Colonic mucosa (tissue), 4 donors: Measurements from ENCODE around the gene SLC2A9. TPM values are rescaled to one million over a fixed set of nuclear protein-coding genes. Genes with fewer than 3 reads are reported as not detected.

ENCODE experiments used
- DNase-seq: peaks from one replicate; pipeline ENCODE4 v3.0.0-alpha.2; 2020
- H3K27ac ChIP-seq: fragments of 200-600 bp; one replicate; pipeline ENCODE4 v1.8.0; 2021
- H3K27me3 ChIP-seq: fragments of 200-600 bp; one replicate; pipeline ENCODE4 v1.8.0; 2021
- H3K36me3 ChIP-seq: fragments of 200-600 bp; one replicate; pipeline ENCODE4 v1.8.0; 2021
- H3K4me1 ChIP-seq: fragments of 200-600 bp; one replicate; pipeline ENCODE4 v1.8.0; 2021; ENCODE audit warnings: mild to moderate bottlenecking
- H3K4me3 ChIP-seq: fragments of 200-600 bp; one replicate; pipeline ENCODE4 v1.8.0; 2021
- H3K9ac ChIP-seq, 2 donors: one replicate each; pipeline ENCODE4 v1.7.0; 2013; ENCODE audit warnings: control low read depth in 2 of 2, low read depth in 2 of 2, low read length in 2 of 2
- H3K9me3 ChIP-seq: fragments of 200-600 bp; one replicate; pipeline ENCODE4 v1.8.0; 2021
- CTCF ChIP-seq: fragments of 200-600 bp; IDR thresholded peaks from one replicate; pipeline ENCODE4 v1.8.0; 2022; ENCODE audit warnings: antibody characterized with exemption, mild to moderate bottlenecking
- intact Hi-C: fragments of 100-400 bp; cut with DNase I; formaldehyde crosslinking; loops from one replicate; pipeline ENCODE4 v1.14.1; 2022
- total RNA-seq, 2 donors: library from RNA; stranded (reverse); fragmentation: NEBNext Ultra II Directional in 1 of 2; extraction: Animal tissue kit (Norgen Biotek cat#: 25700) in 1 of 2; gene quantifications; one replicate each; pipeline ENCODE4 v1.2.1, GENCODE V29; 2021
- donor health status: healthy.
- donor health status: DM: no; HTN: no; CAD: no.
- donor health status: DM: no; HTN: no; CAD: no.

SLC2A9 gene
- total RNA-seq, 2 donors from 2014 or later, result 4.3 to 6.8 TPM

GRCh38 chr4:9861561-9861960, 159.7 kb downstream of the SLC2A9 start:
- Histone ChIP-seq H3K9ac (no peak overlapping the region), H3K27ac (no peak overlapping the region), H3K4me3 (no peak overlapping the region), H3K36me3 (no peaks in the 10 kb centered on the region), H3K27me3 (no peaks in the 10 kb centered on the region), H3K9me3 (no peaks in the 10 kb centered on the region), H3K4me1 (no peaks in the 10 kb centered on the region)
- intact Hi-C loops, result no loop called here
- TF ChIP-seq CTCF, result no peak
- DNase-seq, result no peak

- intact Hi-C loops, result no loop called here
- H3K4me3 ChIP-seq, result no peak overlapping the region
- H3K27me3 ChIP-seq, result no peaks in the 10 kb centered on the region
- H3K9ac ChIP-seq, result no peak overlapping the region
- H3K36me3 ChIP-seq, result no peaks in the 10 kb centered on the region
- no peak for TF ChIP-seq CTCF
- no peak for DNase-seq
- H3K27ac ChIP-seq, result no peak overlapping the region
- H3K9me3 ChIP-seq, result no peaks in the 10 kb centered on the region
- H3K4me1 ChIP-seq, result no peaks in the 10 kb centered on the region
Measured at GRCh38 chr4:9859810-9860209, 161.5 kb downstream of the SLC2A9 start.

- no peak for DNase-seq
- intact Hi-C loops, result no loop called here
- TF ChIP-seq CTCF, result no peak
- Histone ChIP-seq H3K27ac (no peak overlapping the region), H3K36me3 (no peaks in the 10 kb centered on the region), H3K4me1 (no peaks in the 10 kb centered on the region), H3K4me3 (no peak overlapping the region), H3K9ac (no peak overlapping the region), H3K27me3 (no peaks in the 10 kb centered on the region), H3K9me3 (no peaks in the 10 kb centered on the region)
Measured at GRCh38 chr4:9849538-9849920, 171.8 kb downstream of the SLC2A9 start.

GRCh38 chr4:9847968-9848748, 173.1 kb downstream of the SLC2A9 start:
- intact Hi-C loops, result no loop called here
- H3K36me3 ChIP-seq, result no peaks in the 10 kb centered on the region
- H3K4me1 ChIP-seq, result no peaks in the 10 kb centered on the region
- no peak overlapping the region for H3K9ac ChIP-seq
- no peak overlapping the region for H3K27ac ChIP-seq
- DNase-seq, result no peak
- TF ChIP-seq CTCF, result no peak
- H3K9me3 ChIP-seq, result no peaks in the 10 kb centered on the region
- H3K4me3 ChIP-seq, result no peak overlapping the region
- no peaks in the 10 kb centered on the region for H3K27me3 ChIP-seq

GRCh38 chr4:9845791-9846493, 175.4 kb downstream of the SLC2A9 start:
- no peak for DNase-seq
- Histone ChIP-seq H3K36me3 (no peaks in the 10 kb centered on the region), H3K27ac (no peak overlapping the region), H3K27me3 (no peaks in the 10 kb centered on the region), H3K9ac (no peak overlapping the region), H3K4me1 (no peaks in the 10 kb centered on the region), H3K4me3 (no peak overlapping the region), H3K9me3 (no peaks in the 10 kb centered on the region)
- intact Hi-C loops, result no loop called here
- no peak for TF ChIP-seq CTCF
